ENCODE results near the gene ATOSB. TPM values are rescaled to one million over a fixed set of nuclear protein-coding genes. Genes with fewer than 3 reads are reported as not detected.

ATOSB gene
- total RNA-seq, 1 donor from 2014 or later, result 20.3 TPM

DNA sequence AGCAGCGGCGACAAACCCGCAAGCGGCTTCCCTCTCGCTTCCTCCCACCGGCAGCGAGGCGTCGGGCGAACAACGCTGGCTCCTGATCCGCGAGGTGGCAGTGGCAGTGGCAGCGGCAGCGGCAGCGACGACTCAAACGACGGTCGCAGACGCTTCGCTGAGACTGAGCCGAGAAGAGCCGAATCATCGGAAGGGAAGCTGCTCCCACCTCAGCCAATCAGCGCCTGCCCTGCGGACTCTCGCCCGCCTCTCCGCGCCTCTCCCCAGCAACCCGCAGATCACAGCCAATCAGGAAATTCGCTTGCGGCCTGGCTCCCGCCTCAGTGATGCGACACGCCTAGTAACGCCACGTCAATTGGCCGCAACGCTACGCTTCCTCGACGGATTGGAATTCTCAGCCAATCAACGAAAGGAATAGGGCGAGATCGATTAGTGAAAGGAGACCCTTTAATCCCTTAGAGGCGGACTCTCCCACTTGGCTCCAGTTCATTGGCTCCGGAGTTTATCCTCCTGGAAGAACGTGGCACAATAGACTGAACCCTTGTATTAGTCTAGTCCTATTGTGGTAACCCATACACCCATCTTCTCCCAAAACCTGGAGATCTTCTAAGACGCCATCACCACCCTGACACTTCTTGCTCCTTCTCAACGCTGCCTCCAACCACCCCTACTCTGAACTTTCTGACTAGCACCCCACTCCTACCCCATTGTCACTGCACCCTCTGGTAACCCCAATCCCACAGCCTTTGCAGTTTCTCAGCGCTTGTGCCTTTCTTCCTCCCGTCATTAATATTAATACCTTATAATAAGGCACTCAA is 43.0 kb downstream of the ATOSB start, which contains the start of gene VCP:
TSS of gene VCP (minus strand) at position 165 of the 818 bp plus-strand sequence. CDS start 272 bp downstream, outside the sequence.
- Histone ChIP-seq H3K4me1 (peaks cover 32% of the 10 kb centered on the region), H3K36me3 (peaks cover 9% of the 10 kb centered on the region), H3K4me3 (peak within 1 kb of the TSS; percentile 98), H3K27me3 (no peaks in the 10 kb centered on the region), H3K27ac (peak within 1 kb of the TSS; percentile 100), H3K9me3 (no peaks in the 10 kb centered on the region)
- intact Hi-C loops (cut with DNase I), result no loop called here
- peak; percentile 95 for ATAC-seq
- peak; percentile 99 for DNase-seq
- TF ChIP-seq, protein P1, sequence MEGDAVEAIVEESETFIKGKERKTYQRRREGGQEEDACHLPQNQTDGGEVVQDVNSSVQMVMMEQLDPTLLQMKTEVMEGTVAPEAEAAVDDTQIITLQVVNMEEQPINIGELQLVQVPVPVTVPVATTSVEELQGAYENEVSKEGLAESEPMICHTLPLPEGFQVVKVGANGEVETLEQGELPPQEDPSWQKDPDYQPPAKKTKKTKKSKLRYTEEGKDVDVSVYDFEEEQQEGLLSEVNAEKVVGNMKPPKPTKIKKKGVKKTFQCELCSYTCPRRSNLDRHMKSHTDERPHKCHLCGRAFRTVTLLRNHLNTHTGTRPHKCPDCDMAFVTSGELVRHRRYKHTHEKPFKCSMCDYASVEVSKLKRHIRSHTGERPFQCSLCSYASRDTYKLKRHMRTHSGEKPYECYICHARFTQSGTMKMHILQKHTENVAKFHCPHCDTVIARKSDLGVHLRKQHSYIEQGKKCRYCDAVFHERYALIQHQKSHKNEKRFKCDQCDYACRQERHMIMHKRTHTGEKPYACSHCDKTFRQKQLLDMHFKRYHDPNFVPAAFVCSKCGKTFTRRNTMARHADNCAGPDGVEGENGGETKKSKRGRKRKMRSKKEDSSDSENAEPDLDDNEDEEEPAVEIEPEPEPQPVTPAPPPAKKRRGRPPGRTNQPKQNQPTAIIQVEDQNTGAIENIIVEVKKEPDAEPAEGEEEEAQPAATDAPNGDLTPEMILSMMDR (IDR thresholded peaks at IDR 0.05), result no peak

DNA sequence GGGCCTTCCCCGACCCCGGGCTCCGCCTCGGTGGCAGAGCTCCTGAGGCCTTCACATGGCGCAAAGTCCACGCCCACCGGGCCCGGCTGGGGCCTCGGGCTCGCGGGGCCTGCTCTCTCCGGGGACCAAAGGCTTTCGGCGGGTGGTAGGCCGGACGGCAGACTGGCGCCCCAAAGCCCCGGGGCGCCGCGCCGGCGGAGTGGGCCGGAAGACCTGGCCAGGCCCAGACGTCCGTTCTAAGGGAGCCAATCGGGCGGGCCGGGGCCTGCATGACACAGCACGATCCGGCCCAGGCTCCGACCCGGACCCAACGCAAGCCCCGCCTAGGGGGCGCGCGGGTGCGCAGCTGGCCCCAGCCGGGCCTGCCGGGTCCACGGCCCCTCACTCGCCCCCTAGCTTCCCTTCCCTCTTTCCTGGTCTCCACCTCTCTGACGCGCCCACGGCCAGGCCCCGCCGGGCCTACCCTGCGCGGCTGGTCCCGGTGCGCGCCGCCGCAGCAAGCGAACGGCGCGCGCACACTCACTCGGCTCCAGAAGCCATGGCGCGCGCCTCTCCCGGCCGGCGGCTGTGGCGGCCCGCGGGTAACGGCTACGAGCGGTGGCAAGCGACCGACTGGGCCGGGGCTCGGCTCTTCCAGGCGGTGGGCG is 43.7 kb downstream of the ATOSB start:
- Histone ChIP-seq H3K36me3 (peaks cover 16% of the 10 kb centered on the region), H3K27ac (peak overlapping the region; percentile 100), H3K4me3 (peak overlapping the region; percentile 98), H3K27me3 (no peaks in the 10 kb centered on the region), H3K9me3 (no peaks in the 10 kb centered on the region), H3K4me1 (peaks cover 32% of the 10 kb centered on the region)
- TF ChIP-seq, protein P1 (IDR thresholded peaks at IDR 0.05), result peak; percentile 46
- ATAC-seq (peak; percentile 90), DNase-seq (peak; percentile 95)
- intact Hi-C loops (cut with DNase I), result no loop called here

DNA sequence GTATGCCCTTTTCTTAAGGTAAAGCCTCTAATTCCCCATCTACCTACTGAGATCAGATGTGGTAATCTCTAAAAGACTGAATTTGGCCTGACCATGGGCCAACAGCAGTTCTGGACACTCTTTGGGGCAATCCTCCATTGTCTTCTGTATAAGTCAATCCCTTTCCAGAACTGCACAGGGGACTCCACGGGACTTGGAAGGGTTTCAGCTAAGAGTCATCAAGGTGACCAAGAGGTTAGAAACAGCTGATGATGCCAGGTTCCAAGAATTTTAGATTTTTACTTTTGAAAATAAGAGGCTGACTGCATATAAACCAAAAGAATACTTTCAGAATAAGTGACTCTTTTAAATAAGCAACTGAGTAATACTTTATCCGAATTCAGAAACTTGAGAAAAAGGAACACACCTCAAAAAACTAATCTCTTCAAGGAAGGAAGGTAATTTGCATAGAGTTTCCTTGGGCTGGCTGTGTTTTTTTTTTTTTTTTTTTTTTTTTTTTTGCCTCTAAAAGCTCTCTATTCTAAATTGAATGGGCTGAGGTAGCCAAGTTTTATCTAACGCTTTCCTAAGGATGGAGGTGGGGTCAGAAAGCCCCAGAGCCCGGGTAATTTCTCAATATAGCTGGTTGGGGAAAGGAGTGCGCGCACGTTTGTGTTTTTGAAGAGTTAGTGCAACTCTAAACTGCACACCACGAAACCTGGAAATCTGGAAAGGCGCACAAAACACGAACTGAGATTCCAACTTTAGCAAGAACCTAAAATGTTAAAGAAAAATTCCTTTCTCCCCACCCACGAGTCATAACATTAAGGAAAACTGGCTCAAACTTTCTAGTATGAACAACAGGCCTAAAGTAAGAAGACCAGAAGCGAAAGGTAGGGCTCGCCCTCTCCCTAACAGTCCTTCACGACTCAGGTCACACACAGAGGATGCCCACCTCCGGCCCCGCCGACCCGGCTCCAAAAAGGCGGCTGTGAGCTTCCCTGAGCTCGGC is 44.5 kb downstream of the ATOSB start:
- Histone ChIP-seq H3K27me3 (no peaks in the 10 kb centered on the region), H3K4me3 (peak overlapping the region; percentile 98), H3K4me1 (peaks cover 32% of the 10 kb centered on the region), H3K9me3 (no peaks in the 10 kb centered on the region), H3K36me3 (peaks cover 24% of the 10 kb centered on the region), H3K27ac (peak overlapping the region; percentile 100)
- intact Hi-C loops (cut with DNase I), result no loop called here
- DNase-seq, result no peak
- TF ChIP-seq, protein P1 (IDR thresholded peaks at IDR 0.05), result no peak
- ATAC-seq, result no peak

- Histone ChIP-seq H3K4me1 (peaks cover 32% of the 10 kb centered on the region), H3K9me3 (no peaks in the 10 kb centered on the region), H3K36me3 (peaks cover 45% of the 10 kb centered on the region), H3K4me3 (no peak overlapping the region), H3K27me3 (no peaks in the 10 kb centered on the region), H3K27ac (no peak overlapping the region)
- TF ChIP-seq, protein P1 (IDR thresholded peaks at IDR 0.05), result no peak
- no peak for DNase-seq
- ATAC-seq, result no peak
- intact Hi-C loops (cut with DNase I), result no loop called here
Measured at GRCh38 chr9:35069020-35069419, 46.6 kb downstream of the ATOSB start.

DNA sequence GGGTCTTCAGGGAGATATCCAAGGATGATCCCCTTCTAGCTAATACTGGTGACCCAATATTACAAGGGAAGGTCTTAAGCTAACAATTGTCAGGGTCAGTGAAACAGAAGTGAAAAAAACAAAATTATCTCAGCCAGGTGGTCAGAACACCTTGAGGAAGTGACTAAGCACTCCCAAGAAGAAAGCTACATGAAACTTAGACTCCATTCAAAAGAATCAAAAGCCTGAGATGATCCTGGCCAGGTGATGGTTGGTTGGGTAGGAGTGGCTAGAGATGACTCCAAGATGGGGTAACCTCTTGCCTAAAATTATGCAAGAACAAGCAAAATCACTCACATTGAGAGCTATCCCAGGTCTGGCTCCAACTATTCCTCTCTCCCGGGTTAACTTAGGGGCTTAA is 48.6 kb downstream of the ATOSB start:
- H3K4me3 ChIP-seq, result no peak overlapping the region
- no peak overlapping the region for H3K27ac ChIP-seq
- TF ChIP-seq, protein P1 (IDR thresholded peaks at IDR 0.05), result no peak
- H3K9me3 ChIP-seq, result no peaks in the 10 kb centered on the region
- ATAC-seq (no peak), DNase-seq (no peak)
- peaks cover 32% of the 10 kb centered on the region for H3K4me1 ChIP-seq
- peaks cover 65% of the 10 kb centered on the region for H3K36me3 ChIP-seq
- H3K27me3 ChIP-seq, result no peaks in the 10 kb centered on the region
- intact Hi-C loops (cut with DNase I), result no loop called here

All from upper lobe of right lung (tissue), 1 donor.